ENCODE results near the gene CDH13.

DNA sequence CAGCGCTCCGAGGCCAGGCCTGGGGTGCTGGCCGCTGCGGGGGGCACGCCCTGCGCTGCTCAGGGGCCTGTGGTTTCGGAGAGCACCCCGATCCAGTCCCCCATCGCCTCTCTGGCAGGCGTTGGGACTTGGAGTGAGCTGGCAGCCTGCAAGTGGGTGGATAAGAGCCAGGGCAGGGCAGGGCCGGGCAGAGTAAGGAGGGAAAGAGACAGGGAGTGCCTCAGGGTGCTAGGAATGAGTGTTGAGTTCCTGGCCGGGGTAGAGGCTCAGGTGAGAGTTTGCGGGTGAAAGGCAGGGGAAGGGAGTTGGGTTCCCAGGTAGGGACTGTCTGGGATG is 1.3 kb downstream of the CDH13 start:
- TF ChIP-seq, protein P1, sequence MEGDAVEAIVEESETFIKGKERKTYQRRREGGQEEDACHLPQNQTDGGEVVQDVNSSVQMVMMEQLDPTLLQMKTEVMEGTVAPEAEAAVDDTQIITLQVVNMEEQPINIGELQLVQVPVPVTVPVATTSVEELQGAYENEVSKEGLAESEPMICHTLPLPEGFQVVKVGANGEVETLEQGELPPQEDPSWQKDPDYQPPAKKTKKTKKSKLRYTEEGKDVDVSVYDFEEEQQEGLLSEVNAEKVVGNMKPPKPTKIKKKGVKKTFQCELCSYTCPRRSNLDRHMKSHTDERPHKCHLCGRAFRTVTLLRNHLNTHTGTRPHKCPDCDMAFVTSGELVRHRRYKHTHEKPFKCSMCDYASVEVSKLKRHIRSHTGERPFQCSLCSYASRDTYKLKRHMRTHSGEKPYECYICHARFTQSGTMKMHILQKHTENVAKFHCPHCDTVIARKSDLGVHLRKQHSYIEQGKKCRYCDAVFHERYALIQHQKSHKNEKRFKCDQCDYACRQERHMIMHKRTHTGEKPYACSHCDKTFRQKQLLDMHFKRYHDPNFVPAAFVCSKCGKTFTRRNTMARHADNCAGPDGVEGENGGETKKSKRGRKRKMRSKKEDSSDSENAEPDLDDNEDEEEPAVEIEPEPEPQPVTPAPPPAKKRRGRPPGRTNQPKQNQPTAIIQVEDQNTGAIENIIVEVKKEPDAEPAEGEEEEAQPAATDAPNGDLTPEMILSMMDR (IDR thresholded peaks at IDR 0.05; ENCODE audit: poor library complexity), result no peak
- TF ChIP-seq EZH2 (IDR thresholded peaks at IDR 0.05; ENCODE audit: borderline replicate concordance) (no peak), EZH2phosphoT487 (IDR thresholded peaks at IDR 0.05; ENCODE audit: low read depth, severe bottlenecking, unreplicated experiment) (no peak)

Measured in hepatocyte (in vitro differentiated cells).